HL-60 (cell line): ENCODE data around the gene BLZF1.
A peak's percentile ranks its signal among the peaks of the same experiment; 100 is the strongest.

Source experiments
- DNase-seq, 2 experiments: peaks; one replicate each; pipeline ENCODE4 v3.0.0-alpha.2; 2010 to 2020; ENCODE audit warnings: low read depth in 1 of 2, low spot score in 1 of 2
- H3K27ac ChIP-seq: fragments of 250-450 bp; sonication (Bioruptor Pico); replicated peaks from 2 replicates; pipeline ENCODE4 v1.5.1; 2020; ENCODE audit warnings: mild to moderate bottlenecking, moderate library complexity
- H3K27me3 ChIP-seq: fragments of 250-450 bp; sonication (Bioruptor Pico); 2 replicates; pipeline ENCODE4 v1.5.1; 2021; ENCODE audit warnings: mild to moderate bottlenecking, moderate library complexity; ENCODE audit not compliant: insufficient read depth, poor library complexity, severe bottlenecking
- H3K4me3 ChIP-seq: replicated peaks from 2 replicates; pipeline ENCODE4 v1.5.1; 2011; ENCODE audit warnings: mild to moderate bottlenecking, control low read depth, low read length; ENCODE audit not compliant: insufficient read depth
- CTCF ChIP-seq: IDR thresholded peaks from one replicate; pipeline ENCODE4 v1.5.1; 2011; ENCODE audit warnings: low read length, control low read depth, inconsistent platforms; ENCODE audit not compliant: insufficient read depth
- GABPA ChIP-seq: IDR thresholded peaks from 2 replicates; pipeline ENCODE4 v1.6.1; 2012; ENCODE audit warnings: low read depth
- POLR2AphosphoS5 ChIP-seq: IDR thresholded peaks from 2 replicates; pipeline ENCODE4 v1.6.1; 2012; ENCODE audit warnings: low read depth
- REST ChIP-seq: IDR thresholded peaks from 2 replicates; pipeline ENCODE4 v1.6.1; 2012; ENCODE audit warnings: low read depth; ENCODE audit not compliant: insufficient replicate concordance
- SPI1 ChIP-seq: IDR thresholded peaks from 2 replicates; pipeline ENCODE4 v1.6.1; 2012; ENCODE audit warnings: low read depth, mild to moderate bottlenecking, borderline replicate concordance

Gene BLZF1

GRCh38 chr1:169348383-169349036 is 19.5 kb upstream of the BLZF1 start:
- no peak for TF ChIP-seq POLR2AphosphoS5
- TF ChIP-seq CTCF, result peak; percentile 18
- peak in 1 of 2 experiments; percentile 29 for DNase-seq
- H3K27me3 ChIP-seq, result no peaks in the 10 kb centered on the region

GRCh38 chr1:169360415-169360814 is 7.6 kb upstream of the BLZF1 start:
- no peak for TF ChIP-seq REST
- no peak for TF ChIP-seq SPI1
- no peak for TF ChIP-seq POLR2AphosphoS5
- TF ChIP-seq GABPA, result no peak
- no peak for DNase-seq
- no peak overlapping the region for H3K4me3 ChIP-seq
- H3K27me3 ChIP-seq, result no peaks in the 10 kb centered on the region
- H3K27ac ChIP-seq, result no peak overlapping the region

More at GRCh38 chr1:169348383-169349036, 19.5 kb upstream of the BLZF1 start:
- Histone ChIP-seq H3K4me3 (no peak overlapping the region), H3K27ac (no peak overlapping the region)

GRCh38 chr1:169361281-169361680 is 6.7 kb upstream of the BLZF1 start:
- Histone ChIP-seq H3K4me3 (no peak overlapping the region), H3K27ac (no peak overlapping the region), H3K27me3 (no peaks in the 10 kb centered on the region)
- no peak for DNase-seq
- TF ChIP-seq GABPA (no peak), POLR2AphosphoS5 (no peak), REST (no peak), CTCF (no peak), SPI1 (no peak)

GRCh38 chr1:169363046-169363730 is 4.8 kb upstream of the BLZF1 start:
- Histone ChIP-seq H3K27ac (no peak overlapping the region), H3K4me3 (no peak overlapping the region), H3K27me3 (no peaks in the 10 kb centered on the region)
- peak in 1 of 2 experiments; percentile 53 for DNase-seq
- TF ChIP-seq SPI1, result no peak
- TF ChIP-seq GABPA, result no peak
- TF ChIP-seq REST, result no peak
- TF ChIP-seq CTCF, result no peak
- no peak for TF ChIP-seq POLR2AphosphoS5
